CD4-positive, alpha-beta memory T cell (primary cell): ENCODE data around the gene SNURF. TPM values are rescaled to one million over a fixed set of nuclear protein-coding genes. Genes with fewer than 3 reads are reported as not detected.
"Not testable (repeated sequence)": the region's sequence is repeated elsewhere in the genome, so short reads cannot be mapped to it uniquely, and the experiment has no call there.

Experiments
- CTCF ChIA-PET: fragments of 350-600 bp; sonication (Branson Sonifier 250); formaldehyde crosslinking; loops from one replicate; lab custom pipeline; 2021; ENCODE audit warnings: inconsistent platforms; ENCODE audit not compliant: partially characterized antibody; lab: Charles Lee
- POLR2A ChIA-PET: fragments of 350-600 bp; sonication (Branson Sonifier 250); formaldehyde crosslinking; loops from one replicate; lab custom pipeline; 2021; ENCODE audit not compliant: partially characterized antibody; lab: Charles Lee
- DNase-seq, 5 donors: peaks; one replicate each; pipeline versions ENCODE4 v3.0.0 to v3.0.0-alpha.2; 2020 to 2022; ENCODE audit warnings: mixed read lengths in 1 of 5
- H3K27ac ChIP-seq: one replicate; pipeline ENCODE4 v1.7.0; 2013; ENCODE audit warnings: low read depth, low read length
- H3K27me3 ChIP-seq: 2 replicates; pipeline ENCODE4 v1.7.0; 2013; ENCODE audit warnings: mild to moderate bottlenecking, low read length, moderate library complexity; ENCODE audit not compliant: insufficient read depth
- H3K36me3 ChIP-seq: 2 replicates; pipeline ENCODE4 v1.7.0; 2013; ENCODE audit warnings: mild to moderate bottlenecking, low read length, moderate library complexity; ENCODE audit not compliant: insufficient read depth
- H3K4me1 ChIP-seq: 2 replicates; pipeline ENCODE4 v1.7.0; 2013; ENCODE audit warnings: mild to moderate bottlenecking, low read length, moderate library complexity; ENCODE audit not compliant: insufficient read depth
- H3K4me3 ChIP-seq, 2 donors: one replicate each; pipeline ENCODE4 v1.7.0; 2013; ENCODE audit warnings: low read length in 2 of 2, mild to moderate bottlenecking in 1 of 2
- H3K9me3 ChIP-seq, 2 donors: one replicate each; pipeline ENCODE4 v1.7.0; 2013; ENCODE audit warnings: low read length in 2 of 2, control low read depth in 1 of 2; ENCODE audit not compliant: control insufficient read depth in 1 of 2
- H3K27ac Mint-ChIP-seq, 7 donors: one replicate each; pipeline ENCODE4 v1.8.0; 2020 to 2021; ENCODE audit warnings: mixed read lengths in 7 of 7, mild to moderate bottlenecking in 6 of 7, inconsistent platforms in 3 of 7, moderate library complexity in 3 of 7
- H3K27me3 Mint-ChIP-seq, 2 donors: one replicate each; pipeline ENCODE4 v1.8.0; 2020 to 2021; ENCODE audit warnings: mixed read lengths in 2 of 2
- H3K36me3 Mint-ChIP-seq, 2 donors: one replicate each; pipeline ENCODE4 v1.8.0; 2020 to 2021; ENCODE audit warnings: mixed read lengths in 2 of 2, inconsistent platforms in 1 of 2, mild to moderate bottlenecking in 1 of 2
- H3K4me1 Mint-ChIP-seq, 4 donors: one replicate each; pipeline ENCODE4 v1.8.0; 2020 to 2021; ENCODE audit warnings: mixed read lengths in 4 of 4, mild to moderate bottlenecking in 1 of 4
- H3K4me3 Mint-ChIP-seq, 8 donors: one replicate each; pipeline ENCODE4 v1.8.0; 2020 to 2021; ENCODE audit warnings: mixed read lengths in 8 of 8, mild to moderate bottlenecking in 7 of 8, moderate library complexity in 6 of 8, inconsistent platforms in 3 of 8
- H3K9me3 Mint-ChIP-seq, 8 donors: one replicate each; pipeline ENCODE4 v1.8.0; 2020 to 2021; ENCODE audit warnings: mixed read lengths in 8 of 8, mild to moderate bottlenecking in 5 of 8, inconsistent platforms in 3 of 8, moderate library complexity in 1 of 8
- intact Hi-C: fragments of 100-400 bp; cut with micrococcal nuclease; formaldehyde crosslinking; loops from one replicate; pipeline ENCODE4 v1.15.1; 2023
- polyA plus RNA-seq, 2 donors: library from polyadenylated mRNA; unstranded; fragments of 300-500 nt; fragmentation: Illumina TruSeq; gene quantifications; one replicate each; pipeline ENCODE4 v1.2.3, GENCODE V29; 2021
- total RNA-seq, 2 experiments: library from RNA; stranded (reverse); gene quantifications; one replicate each; pipeline ENCODE4 v1.2.3, GENCODE V29; 2021

The SNURF gene
- total and polyA plus RNA-seq, 4 experiments from 2014 or later, result 31.4 to 44.4 (median 37.9) TPM

- H3K27ac Mint-ChIP-seq, result peak overlapping the region in 1 of 7 donors; percentile 55
- DNase-seq, H3K36me3 Mint-ChIP-seq, POLR2A ChIA-PET, H3K4me3 ChIP-seq, H3K9me3 ChIP-seq, H3K4me1 Mint-ChIP-seq, H3K27me3 ChIP-seq, H3K36me3 ChIP-seq, CTCF ChIA-PET, intact Hi-C loops, H3K4me3 Mint-ChIP-seq, H3K27me3 Mint-ChIP-seq, H3K27ac ChIP-seq, H3K4me1 ChIP-seq: not testable (repeated sequence)
- H3K9me3 Mint-ChIP-seq, result peaks cover 0 to 41% (median 20%) of the 10 kb centered on the region in 8 donors
Observed at GRCh38 chr15:24931874-24932732, 22.7 kb upstream of the SNURF start.

GRCh38 chr15:24933716-24934115 is 21.1 kb upstream of the SNURF start:
- H3K9me3 ChIP-seq, result no peaks in the 10 kb centered on the region
- H3K4me3 ChIP-seq, result no peak overlapping the region
- no peaks in the 10 kb centered on the region for H3K4me1 Mint-ChIP-seq
- H3K4me3 Mint-ChIP-seq, result no peak overlapping the region
- no peaks in the 10 kb centered on the region for H3K36me3 ChIP-seq
- no peaks in the 10 kb centered on the region for H3K4me1 ChIP-seq
- H3K27me3 Mint-ChIP-seq, result peaks cover 0 to 1% of the 10 kb centered on the region in 2 donors
- no peak overlapping the region for H3K27ac ChIP-seq
- ChIA-PET CTCF (no interaction called here), POLR2A (no interaction called here)
- no peak overlapping the region for H3K27ac Mint-ChIP-seq
- peaks cover 0 to 4% of the 10 kb centered on the region in 2 donors for H3K36me3 Mint-ChIP-seq
- intact Hi-C loops, result no loop called here
- no peak for DNase-seq
- no peaks in the 10 kb centered on the region for H3K27me3 ChIP-seq
- H3K9me3 Mint-ChIP-seq, result peaks cover 0 to 38% (median 20%) of the 10 kb centered on the region in 8 donors

- H3K4me3 Mint-ChIP-seq, POLR2A ChIA-PET, H3K9me3 ChIP-seq, H3K4me1 ChIP-seq, DNase-seq, H3K27me3 Mint-ChIP-seq, intact Hi-C loops, CTCF ChIA-PET, H3K27ac Mint-ChIP-seq, H3K4me1 Mint-ChIP-seq, H3K36me3 ChIP-seq, H3K36me3 Mint-ChIP-seq, H3K27ac ChIP-seq, H3K27me3 ChIP-seq, H3K4me3 ChIP-seq: not testable (repeated sequence)
- peaks cover 0 to 35% (median 19%) of the 10 kb centered on the region in 8 donors for H3K9me3 Mint-ChIP-seq
Observed at GRCh38 chr15:24938224-24938623, 16.6 kb upstream of the SNURF start.

GRCh38 chr15:24940236-24940635 is 14.6 kb upstream of the SNURF start:
- no peak overlapping the region for H3K27ac Mint-ChIP-seq
- CTCF ChIA-PET, result no interaction called here
- Histone ChIP-seq H3K9me3 (no peaks in the 10 kb centered on the region), H3K36me3 (no peaks in the 10 kb centered on the region), H3K4me3 (no peak overlapping the region), H3K4me1 (no peaks in the 10 kb centered on the region), H3K27ac (no peak overlapping the region), H3K27me3 (no peaks in the 10 kb centered on the region)
- DNase-seq, result no peak
- H3K27me3 Mint-ChIP-seq, result no peaks in the 10 kb centered on the region
- intact Hi-C loops, result no loop called here
- H3K9me3 Mint-ChIP-seq, result peaks cover 0 to 26% (median 18%) of the 10 kb centered on the region in 8 donors
- POLR2A ChIA-PET, result no interaction called here
- no peaks in the 10 kb centered on the region for H3K4me1 Mint-ChIP-seq
- H3K36me3 Mint-ChIP-seq, result peaks cover 0 to 7% of the 10 kb centered on the region in 2 donors
- no peak overlapping the region for H3K4me3 Mint-ChIP-seq

- H3K9me3 Mint-ChIP-seq, result peaks cover 0 to 17% (median 11%) of the 10 kb centered on the region in 8 donors
Observed at GRCh38 chr15:24943361-24943760, 11.4 kb upstream of the SNURF start.

GRCh38 chr15:24944954-24945353 is 9.8 kb upstream of the SNURF start:
- Mint-ChIP-seq H3K36me3 (peaks cover 0 to 3% of the 10 kb centered on the region in 2 donors), H3K9me3 (peaks cover 0 to 15% (median 7%) of the 10 kb centered on the region in 8 donors), H3K27ac (no peak overlapping the region), H3K4me1 (no peaks in the 10 kb centered on the region), H3K4me3 (no peak overlapping the region), H3K27me3 (no peaks in the 10 kb centered on the region)
- Histone ChIP-seq H3K27ac (no peak overlapping the region), H3K27me3 (no peaks in the 10 kb centered on the region), H3K4me1 (no peaks in the 10 kb centered on the region), H3K9me3 (no peaks in the 10 kb centered on the region), H3K36me3 (no peaks in the 10 kb centered on the region), H3K4me3 (no peak overlapping the region)
- intact Hi-C loops, result no loop called here
- POLR2A ChIA-PET, result no interaction called here
- CTCF ChIA-PET, result interaction anchor here (0.6 kb wide), 1 partner anchor 151 kb away, joined by 3 read pairs; no protein-coding TSS in a partner anchor
- DNase-seq, result no peak

More at GRCh38 chr15:24943361-24943760, 11.4 kb upstream of the SNURF start:
- Histone ChIP-seq H3K27me3 (no peaks in the 10 kb centered on the region), H3K9me3 (no peaks in the 10 kb centered on the region), H3K36me3 (no peaks in the 10 kb centered on the region), H3K27ac (no peak overlapping the region), H3K4me3 (no peak overlapping the region), H3K4me1 (no peaks in the 10 kb centered on the region)
- H3K4me1 Mint-ChIP-seq, result no peaks in the 10 kb centered on the region
- H3K36me3 Mint-ChIP-seq, result peaks cover 0 to 3% of the 10 kb centered on the region in 2 donors
- DNase-seq, result no peak
- no peaks in the 10 kb centered on the region for H3K27me3 Mint-ChIP-seq
- ChIA-PET CTCF (no interaction called here), POLR2A (no interaction called here)
- H3K27ac Mint-ChIP-seq, result no peak overlapping the region
- intact Hi-C loops, result no loop called here
- no peak overlapping the region for H3K4me3 Mint-ChIP-seq

GRCh38 chr15:24945711-24946110 is 9.1 kb upstream of the SNURF start:
- no peak overlapping the region for H3K4me3 Mint-ChIP-seq
- H3K36me3 ChIP-seq, result no peaks in the 10 kb centered on the region
- no peak overlapping the region for H3K27ac ChIP-seq
- intact Hi-C loops, result no loop called here
- no peaks in the 10 kb centered on the region for H3K27me3 Mint-ChIP-seq
- no peaks in the 10 kb centered on the region for H3K4me1 ChIP-seq
- DNase-seq, result no peak
- POLR2A ChIA-PET, result no interaction called here
- H3K9me3 Mint-ChIP-seq, result peaks cover 0 to 15% (median 4%) of the 10 kb centered on the region in 8 donors
- no peaks in the 10 kb centered on the region for H3K9me3 ChIP-seq
- CTCF ChIA-PET, result no interaction called here
- H3K27me3 ChIP-seq, result no peaks in the 10 kb centered on the region
- H3K4me3 ChIP-seq, result no peak overlapping the region
- H3K4me1 Mint-ChIP-seq, result no peaks in the 10 kb centered on the region
- no peak overlapping the region for H3K27ac Mint-ChIP-seq
- H3K36me3 Mint-ChIP-seq, result no peaks in the 10 kb centered on the region
